ENCODE data around the gene OPN5.
A peak's percentile ranks its signal among the peaks of the same experiment; 100 is the strongest.
"Not testable (repeated sequence)": the region's sequence is repeated elsewhere in the genome, so short reads cannot be mapped to it uniquely, and the experiment has no call there.

Gene OPN5

GRCh38 chr6:47781732-47782131 is at the start of gene OPN5:
TSS of gene OPN5 (plus strand) at chr6:47782032. CDS start at chr6:47782067, 35 bp downstream.
- no peak for DNase-seq (ENCODE audit: low read depth)

GRCh38 chr6:47733879-47734558 is 47.8 kb upstream of the OPN5 start:
- no peak for DNase-seq (ENCODE audit: low read depth)

- DNase-seq (ENCODE audit: low read depth): no peak
Measured at GRCh38 chr6:47734831-47735481, 46.9 kb upstream of the OPN5 start.

GRCh38 chr6:47736083-47736700 is 45.6 kb upstream of the OPN5 start:
- DNase-seq (ENCODE audit: low read depth): no peak

- DNase-seq (ENCODE audit: low read depth): no peak
Measured at GRCh38 chr6:47737406-47737805, 44.4 kb upstream of the OPN5 start.

- DNase-seq (ENCODE audit: low read depth): no peak
Measured at GRCh38 chr6:47740714-47741113, 41.1 kb upstream of the OPN5 start.

GRCh38 chr6:47741807-47742206 is 40.0 kb upstream of the OPN5 start:
- no peak for DNase-seq (ENCODE audit: low read depth)

- DNase-seq (ENCODE audit: low read depth): no peak
Measured at GRCh38 chr6:47743744-47744143, 38.1 kb upstream of the OPN5 start.

- not testable (repeated sequence) for DNase-seq (ENCODE audit: low read depth)
Measured at GRCh38 chr6:47745269-47745668, 36.6 kb upstream of the OPN5 start.

GRCh38 chr6:47749757-47750156 is 32.1 kb upstream of the OPN5 start:
- no peak for DNase-seq (ENCODE audit: low read depth)

GRCh38 chr6:47752801-47753200 is 29.0 kb upstream of the OPN5 start:
- DNase-seq (ENCODE audit: low read depth): no peak

- DNase-seq (ENCODE audit: low read depth): no peak
Measured at GRCh38 chr6:47759364-47759763, 22.5 kb upstream of the OPN5 start.

- DNase-seq (ENCODE audit: low read depth): no peak
Measured at GRCh38 chr6:47762502-47762901, 19.3 kb upstream of the OPN5 start.

- DNase-seq (ENCODE audit: low read depth): no peak
Measured at GRCh38 chr6:47766445-47766844, 15.4 kb upstream of the OPN5 start.

GRCh38 chr6:47767102-47767501 is 14.7 kb upstream of the OPN5 start:
- no peak for DNase-seq (ENCODE audit: low read depth)

- DNase-seq (ENCODE audit: low read depth): no peak
Measured at GRCh38 chr6:47769982-47770381, 11.8 kb upstream of the OPN5 start.

GRCh38 chr6:47772359-47772758 is 9.5 kb upstream of the OPN5 start:
- no peak for DNase-seq (ENCODE audit: low read depth)

- no peak for DNase-seq (ENCODE audit: low read depth)
Measured at GRCh38 chr6:47773005-47773404, 8.8 kb upstream of the OPN5 start.

- peak; percentile 6 for DNase-seq (ENCODE audit: low read depth)
Measured at GRCh38 chr6:47780510-47781356, 1.1 kb upstream of the OPN5 start.

- DNase-seq (ENCODE audit: low read depth): no peak
Measured at GRCh38 chr6:47785182-47785581, 3.4 kb downstream of the OPN5 start.

GRCh38 chr6:47787620-47788497 is 6.0 kb downstream of the OPN5 start:
- DNase-seq (ENCODE audit: low read depth): peak; percentile 35

GRCh38 chr6:47788498-47788884 is 6.7 kb downstream of the OPN5 start:
- DNase-seq (ENCODE audit: low read depth): no peak

Measured in activated T-cell treated with anti-CD3 and anti-CD28 coated beads for 1 hour (primary cell).